ENCODE measurements around the gene ZNF454.

DNA sequence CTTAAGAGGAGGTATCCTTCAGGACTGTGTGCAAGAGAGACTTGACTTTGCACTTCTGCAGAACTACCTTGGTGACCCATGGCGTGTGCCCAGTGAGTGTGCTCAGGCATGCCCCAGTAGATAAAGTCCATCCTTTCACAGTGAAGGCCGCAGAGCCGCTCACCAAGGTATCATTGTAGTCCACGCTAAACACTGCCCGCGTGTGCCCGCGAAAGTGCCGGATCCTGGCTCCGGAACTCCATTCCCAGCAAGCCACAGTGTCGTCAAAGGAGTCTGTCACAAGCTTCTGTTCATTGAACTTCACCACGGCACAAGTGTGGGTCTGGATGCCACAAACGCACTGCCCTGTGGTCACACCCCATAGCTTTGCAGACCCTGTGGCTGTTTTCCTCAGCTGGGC, 57.4 kb downstream of the ZNF454 start:
- TF ChIP-seq, protein P1, sequence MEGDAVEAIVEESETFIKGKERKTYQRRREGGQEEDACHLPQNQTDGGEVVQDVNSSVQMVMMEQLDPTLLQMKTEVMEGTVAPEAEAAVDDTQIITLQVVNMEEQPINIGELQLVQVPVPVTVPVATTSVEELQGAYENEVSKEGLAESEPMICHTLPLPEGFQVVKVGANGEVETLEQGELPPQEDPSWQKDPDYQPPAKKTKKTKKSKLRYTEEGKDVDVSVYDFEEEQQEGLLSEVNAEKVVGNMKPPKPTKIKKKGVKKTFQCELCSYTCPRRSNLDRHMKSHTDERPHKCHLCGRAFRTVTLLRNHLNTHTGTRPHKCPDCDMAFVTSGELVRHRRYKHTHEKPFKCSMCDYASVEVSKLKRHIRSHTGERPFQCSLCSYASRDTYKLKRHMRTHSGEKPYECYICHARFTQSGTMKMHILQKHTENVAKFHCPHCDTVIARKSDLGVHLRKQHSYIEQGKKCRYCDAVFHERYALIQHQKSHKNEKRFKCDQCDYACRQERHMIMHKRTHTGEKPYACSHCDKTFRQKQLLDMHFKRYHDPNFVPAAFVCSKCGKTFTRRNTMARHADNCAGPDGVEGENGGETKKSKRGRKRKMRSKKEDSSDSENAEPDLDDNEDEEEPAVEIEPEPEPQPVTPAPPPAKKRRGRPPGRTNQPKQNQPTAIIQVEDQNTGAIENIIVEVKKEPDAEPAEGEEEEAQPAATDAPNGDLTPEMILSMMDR (conservative IDR thresholded peaks at IDR 0.05; ENCODE audit: low read depth in 2 of 2) = no peak
- TF ChIP-seq EZH2 (IDR thresholded peaks at IDR 0.05; ENCODE audit: low read depth, unreplicated experiment) (no peak), EZH2phosphoT487 (IDR thresholded peaks at IDR 0.05; ENCODE audit: unreplicated experiment) (no peak), POLR2AphosphoS5 (IDR thresholded peaks at IDR 0.05; ENCODE audit: low read depth) (no peak), JUNB (IDR thresholded peaks at IDR 0.05; ENCODE audit: unreplicated experiment) (no peak), REST (IDR thresholded peaks at IDR 0.05; ENCODE audit: unreplicated experiment) (no peak), NANOG (IDR thresholded peaks at IDR 0.05; ENCODE audit: borderline replicate concordance) (no peak), CREB1 (CRISPR knock-in tag; IDR thresholded peaks at IDR 0.05; ENCODE audit: low read depth) (no peak), ZNF331 (CRISPR knock-in tag; IDR thresholded peaks at IDR 0.05; ENCODE audit: low read depth) (no peak), ZNF114 (CRISPR knock-in tag; IDR thresholded peaks at IDR 0.05) (no peak), ETS1 (IDR thresholded peaks at IDR 0.05) (no peak), STAT1 (IDR thresholded peaks at IDR 0.05; ENCODE audit: unreplicated experiment) (no peak)
